Measurements from ENCODE around the gene KCNQ2. TPM values are rescaled to one million over a fixed set of nuclear protein-coding genes. Genes with fewer than 3 reads are reported as not detected.

Gene KCNQ2
- total RNA-seq = 5.2 TPM

DNA sequence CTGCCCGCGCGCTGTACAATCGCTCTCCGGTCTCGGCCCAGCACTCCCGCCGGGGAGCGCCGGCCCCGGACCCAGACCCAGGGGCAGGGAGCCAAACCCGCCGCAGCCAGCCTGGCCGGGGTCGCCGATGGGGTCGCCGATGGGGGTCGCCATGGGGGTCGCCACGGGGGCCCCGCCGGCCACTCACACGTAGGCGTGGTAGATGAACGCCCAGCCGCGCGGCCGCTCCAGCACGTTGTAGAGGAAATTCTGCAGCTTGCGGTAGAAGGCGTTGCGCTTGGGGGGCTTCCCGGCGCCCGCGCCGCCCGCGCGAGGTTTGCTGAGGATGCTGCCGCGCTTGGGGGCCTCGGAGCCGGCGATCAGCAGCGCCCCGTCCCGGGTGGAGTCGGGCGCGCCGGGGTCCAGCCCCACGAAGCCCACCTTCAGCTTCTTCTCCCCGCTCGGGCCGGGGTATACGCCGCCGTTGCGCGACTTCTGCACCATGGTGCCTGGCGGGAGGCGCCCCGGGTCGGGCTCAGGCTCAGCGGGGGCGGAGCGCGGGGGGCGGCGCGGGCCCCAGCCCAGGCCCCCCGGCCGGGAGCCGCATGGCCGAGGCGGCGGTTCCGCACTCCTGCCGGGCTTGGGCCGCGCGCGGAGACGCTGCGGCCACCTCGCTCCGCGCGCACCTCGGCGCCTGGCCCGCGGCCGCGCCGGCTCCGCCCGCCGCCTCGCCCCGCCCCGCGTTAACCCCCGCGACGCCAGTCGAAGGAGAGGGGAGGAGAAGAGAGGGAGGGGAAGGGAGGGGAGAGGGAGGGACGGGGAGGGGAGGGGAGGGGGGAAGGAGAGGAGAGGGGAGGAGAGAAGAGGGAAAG, at the start of gene KCNQ2:
TSS of gene KCNQ2 (minus strand) at position 675 of the 851 bp plus-strand sequence. CDS start at position 483, 192 bp downstream.

DNA sequence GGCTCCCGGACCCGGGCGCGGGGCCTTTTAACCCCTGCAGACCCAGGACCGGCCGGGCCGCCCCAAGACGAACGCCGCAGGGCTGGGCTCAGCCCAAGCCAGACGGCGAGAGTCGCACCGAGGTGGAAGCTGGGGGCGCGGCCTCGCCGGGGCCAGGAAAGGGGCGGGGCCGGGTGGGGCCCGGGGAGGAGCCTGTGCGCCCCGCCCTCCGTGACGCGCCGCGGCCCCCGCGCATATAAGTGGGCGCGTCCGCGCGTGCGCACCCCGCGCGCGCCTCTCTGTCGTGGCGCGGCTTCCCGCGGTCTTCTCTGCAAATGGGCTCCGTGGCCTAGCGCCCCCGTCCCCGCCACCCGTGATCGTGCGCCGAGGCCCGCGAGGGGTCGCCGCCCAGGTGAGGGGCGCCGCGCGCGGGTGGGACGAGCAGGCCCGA, 48.1 kb upstream of the KCNQ2 start, which contains the start of gene PPDPF:
TSS of gene PPDPF (plus strand) at position 262 of the 430 bp plus-strand sequence. CDS start 544 bp downstream, outside the sequence.

DNA sequence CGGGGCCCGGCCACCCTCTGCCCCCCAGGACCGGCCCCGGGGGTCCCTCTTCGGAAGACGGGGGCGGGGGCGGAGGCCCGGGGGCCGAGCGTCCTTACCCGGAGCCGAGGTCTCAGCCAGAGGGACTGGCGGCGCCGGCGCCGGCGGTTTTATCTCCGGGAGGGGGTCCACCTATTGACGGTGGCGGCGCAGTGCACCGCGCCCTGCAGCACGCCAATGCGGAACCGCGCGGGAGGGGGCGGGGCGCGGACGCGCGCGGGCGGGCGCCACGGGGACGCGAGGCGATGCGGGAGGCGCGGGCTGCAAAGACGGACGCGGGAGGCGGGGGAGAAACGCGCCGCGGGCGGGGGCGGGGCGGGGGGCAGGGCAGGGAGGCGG, 26.5 kb upstream of the KCNQ2 start, which contains the start of gene EEF1A2:
TSS of gene EEF1A2 (minus strand) at position 124 of the 378 bp plus-strand sequence. CDS start 1,320 bp downstream, outside the sequence.

DNA sequence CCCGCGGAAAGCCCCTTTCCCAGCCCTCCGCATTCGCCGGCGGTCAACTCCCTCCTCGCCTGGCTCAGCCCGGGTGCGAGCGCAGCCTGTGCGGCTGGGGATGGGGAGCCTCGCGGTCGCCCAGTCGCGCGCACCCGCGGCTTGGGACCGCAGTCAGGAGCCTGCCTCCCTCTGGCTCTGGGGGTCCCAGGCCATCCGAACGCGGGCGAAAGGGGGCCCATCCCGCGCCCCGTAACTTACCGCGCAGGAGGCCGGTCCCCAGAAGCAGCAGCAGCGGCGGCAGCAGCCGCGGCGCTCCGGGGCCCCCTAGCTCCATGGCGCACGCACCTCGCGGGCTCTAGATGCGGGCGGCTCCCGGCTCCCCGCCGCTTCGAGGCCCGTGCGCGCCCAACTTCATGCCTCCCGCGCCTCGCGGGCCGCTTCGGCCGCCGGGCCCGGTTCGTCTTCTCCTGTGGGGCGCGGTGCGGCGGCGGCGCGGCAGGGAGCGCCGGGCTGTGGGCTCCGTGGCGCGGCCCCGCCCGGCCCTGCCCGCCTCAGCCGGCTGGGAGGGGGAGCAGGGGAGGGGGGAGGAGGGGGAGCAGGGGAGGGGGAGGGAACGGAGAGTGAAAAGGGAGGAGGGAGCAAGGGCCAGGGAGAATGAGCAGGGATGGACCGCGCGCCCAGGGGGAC, 111.5 kb downstream of the KCNQ2 start, which contains the start of gene CHRNA4:
TSS of gene CHRNA4 (minus strand) at position 500 of the 669 bp plus-strand sequence. CDS start at position 316, 184 bp downstream.

Other genes with a start within 250 kb of the KCNQ2 start
- 3.2 TPM for gene BIRC7, start 236.8 kb downstream of the KCNQ2 start, total RNA-seq
- 27.2 TPM for gene NKAIN4, start 218.2 kb downstream of the KCNQ2 start, total RNA-seq
- gene ARFGAP1, start 199.8 kb downstream of the KCNQ2 start, total RNA-seq = 66.3 TPM
- 0.70 TPM for gene COL20A1, start 179.5 kb downstream of the KCNQ2 start, total RNA-seq
- gene CHRNA4, start 111.3 kb downstream of the KCNQ2 start, total RNA-seq = 13.1 TPM
- 139 TPM for gene EEF1A2, start 26.4 kb upstream of the KCNQ2 start, total RNA-seq
- gene PPDPF, start 48.1 kb upstream of the KCNQ2 start, total RNA-seq = 200 TPM
- 0.76 TPM for gene PTK6, start 64.7 kb upstream of the KCNQ2 start, total RNA-seq
- 0.12 TPM for gene SRMS, start 75.1 kb upstream of the KCNQ2 start, total RNA-seq
- 1.6 TPM for gene FNDC11, start 81.5 kb upstream of the KCNQ2 start, total RNA-seq
- 29.0 TPM for gene HELZ2, start 101.6 kb upstream of the KCNQ2 start, total RNA-seq
- gene GMEB2, start 154.4 kb upstream of the KCNQ2 start, total RNA-seq = 14.0 TPM
- 20.6 TPM for gene STMN3, start 180.8 kb upstream of the KCNQ2 start, total RNA-seq
- gene RTEL1, start 185.7 kb upstream of the KCNQ2 start, total RNA-seq = 30.5 TPM
- gene TNFRSF6B, start 224.0 kb upstream of the KCNQ2 start, total RNA-seq = 4.3 TPM
- 36.9 TPM for gene ARFRP1, start 235.3 kb upstream of the KCNQ2 start, total RNA-seq
- gene ZGPAT, start 235.4 kb upstream of the KCNQ2 start, total RNA-seq = 16.8 TPM

Measured in metanephros (tissue), 1 donor.